ENCODE results near the gene NHLRC4.
"Not testable (repeated sequence)": the region's sequence is repeated elsewhere in the genome, so short reads cannot be mapped to it uniquely, and the experiment has no call there.

Gene NHLRC4

DNA sequence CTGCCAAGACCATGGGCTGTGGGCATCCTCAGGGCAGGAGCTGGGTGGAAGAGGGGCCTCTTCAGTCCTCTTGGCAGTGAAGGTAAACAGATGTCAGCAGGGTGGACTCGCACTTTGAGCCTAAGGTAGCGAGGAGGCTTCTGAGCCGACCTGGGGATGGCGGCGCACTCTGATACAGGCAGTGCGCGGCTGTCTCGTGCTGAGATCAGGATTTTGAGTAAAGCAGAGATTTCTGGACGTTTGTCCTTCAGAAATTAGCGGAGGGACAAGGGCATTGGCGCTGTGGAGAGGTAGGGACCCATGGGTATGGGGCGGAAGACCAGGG is 29.9 kb downstream of the NHLRC4 start:
- DNase-seq (ENCODE audit: low spot score), result no peak

DNA sequence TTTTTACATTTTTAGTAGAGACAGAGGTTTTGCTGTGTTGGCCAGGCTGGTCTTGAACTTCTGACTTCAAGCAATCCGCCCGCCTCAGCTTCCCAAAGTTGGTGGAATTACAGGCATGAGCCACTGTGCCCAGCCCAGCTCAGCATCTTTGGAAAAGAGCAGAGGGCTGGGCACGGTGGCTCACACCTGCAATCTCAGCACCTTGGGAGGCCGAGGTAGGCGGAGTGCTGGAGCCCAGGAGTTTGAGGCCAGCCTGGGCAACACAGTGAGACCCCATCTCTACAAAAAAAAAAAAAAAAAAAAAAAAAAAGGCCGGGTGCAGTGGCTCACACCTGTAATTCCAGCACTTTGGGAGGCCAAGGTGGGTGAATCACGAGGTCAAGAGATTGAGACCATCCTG is 30.9 kb downstream of the NHLRC4 start:
- DNase-seq (ENCODE audit: low spot score), result not testable (repeated sequence)

- DNase-seq (ENCODE audit: low spot score), result no peak
Observed at GRCh38 chr16:598823-599739, 32.3 kb downstream of the NHLRC4 start.

- DNase-seq (ENCODE audit: low spot score), result no peak
Observed at GRCh38 chr16:600781-601180, 34.0 kb downstream of the NHLRC4 start.

GRCh38 chr16:603933-604332 is 37.1 kb downstream of the NHLRC4 start:
- DNase-seq (ENCODE audit: low spot score), result no peak

GRCh38 chr16:606656-607307 is 40.0 kb downstream of the NHLRC4 start:
- no peak for DNase-seq (ENCODE audit: low spot score)

GRCh38 chr16:608019-608418 is 41.2 kb downstream of the NHLRC4 start:
- no peak for DNase-seq (ENCODE audit: low spot score)

DNA sequence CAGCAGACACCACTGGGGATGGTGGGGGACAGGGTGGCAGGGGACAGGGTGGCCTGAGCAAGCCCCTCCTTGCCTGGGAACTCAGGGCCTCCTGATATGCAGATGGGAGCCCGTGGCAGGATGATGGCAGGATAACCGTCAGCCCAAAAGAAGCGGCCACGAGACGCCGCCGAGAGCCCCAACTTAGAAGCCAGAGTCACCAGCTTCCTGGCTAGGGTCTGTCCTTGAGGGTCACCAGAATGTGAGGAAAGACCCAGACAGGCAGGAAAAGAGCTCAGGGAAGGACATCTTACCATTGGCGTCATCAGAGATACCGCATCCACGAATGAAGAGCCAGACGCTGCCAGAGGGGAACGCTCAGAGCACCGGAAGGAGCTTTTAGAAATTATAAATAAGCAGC is 42.5 kb downstream of the NHLRC4 start:
- DNase-seq (ENCODE audit: low spot score), result no peak

DNA sequence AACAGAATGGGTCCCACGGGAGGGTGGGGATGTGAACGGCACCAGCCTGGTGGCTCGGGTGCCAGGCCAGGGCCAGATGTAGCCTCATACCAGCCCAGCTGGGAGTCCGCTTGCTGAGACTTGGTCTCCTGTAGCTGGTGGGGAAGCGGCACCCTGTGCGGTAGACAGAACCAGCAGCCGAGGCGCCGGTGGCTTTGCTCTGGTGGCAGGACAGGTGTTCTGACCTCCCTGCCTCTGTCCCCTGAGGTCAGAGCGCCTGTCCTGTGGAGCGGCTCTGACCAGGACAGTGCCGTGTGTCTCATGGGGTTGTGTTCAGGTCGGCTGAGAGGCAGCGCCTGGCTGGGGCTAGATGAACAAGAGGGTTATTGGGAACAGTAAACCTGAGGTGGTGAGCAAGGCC is 43.2 kb downstream of the NHLRC4 start:
- DNase-seq (ENCODE audit: low spot score), result no peak

- peak; percentile 9 for DNase-seq (ENCODE audit: low spot score)
Observed at GRCh38 chr16:610513-611381, 43.9 kb downstream of the NHLRC4 start.

GRCh38 chr16:615122-615521 is 48.3 kb downstream of the NHLRC4 start:
- DNase-seq (ENCODE audit: low spot score), result no peak

DNA sequence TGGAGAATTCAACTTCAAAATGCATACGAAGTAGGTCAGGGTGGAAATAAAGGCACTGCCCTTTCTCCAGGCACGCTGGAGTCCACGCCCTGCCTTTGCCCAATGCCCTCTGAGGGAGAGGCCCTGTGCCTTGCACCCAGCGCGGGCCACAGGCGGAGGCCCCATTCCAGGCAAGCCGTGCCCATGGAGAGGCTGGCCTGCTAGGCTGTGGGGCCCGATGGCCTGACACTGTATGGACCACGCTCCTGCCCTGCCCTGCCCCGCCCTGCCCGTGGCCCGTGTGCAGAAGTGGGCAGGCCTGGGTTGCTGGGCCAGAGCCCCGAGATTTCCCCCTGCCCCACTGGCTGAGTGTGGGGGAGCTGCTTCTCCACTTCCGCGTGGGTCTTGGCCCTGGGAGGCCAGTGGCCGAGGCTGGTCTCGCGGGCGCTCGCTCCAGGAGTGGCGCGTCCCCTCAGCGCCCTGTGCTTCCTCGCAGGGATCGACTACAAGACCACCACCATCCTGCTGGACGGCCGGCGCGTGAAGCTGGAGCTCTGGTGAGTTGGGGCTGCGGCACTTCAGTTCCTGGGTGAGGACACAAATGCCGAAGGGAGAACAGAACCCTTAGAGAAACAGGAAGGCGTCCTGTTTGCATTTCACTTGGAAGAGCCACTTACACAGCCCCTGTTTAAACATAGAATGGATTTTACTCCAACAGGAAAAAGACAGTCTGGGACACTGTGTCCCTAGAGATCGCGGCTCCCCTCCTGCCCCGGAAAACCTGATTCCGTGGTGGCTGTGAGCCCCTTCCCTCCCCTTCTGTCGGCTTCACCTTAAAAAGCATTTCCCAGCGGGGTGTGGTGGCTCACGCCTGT is 50.2 kb downstream of the NHLRC4 start:
- no peak for DNase-seq (ENCODE audit: low spot score)

DNA sequence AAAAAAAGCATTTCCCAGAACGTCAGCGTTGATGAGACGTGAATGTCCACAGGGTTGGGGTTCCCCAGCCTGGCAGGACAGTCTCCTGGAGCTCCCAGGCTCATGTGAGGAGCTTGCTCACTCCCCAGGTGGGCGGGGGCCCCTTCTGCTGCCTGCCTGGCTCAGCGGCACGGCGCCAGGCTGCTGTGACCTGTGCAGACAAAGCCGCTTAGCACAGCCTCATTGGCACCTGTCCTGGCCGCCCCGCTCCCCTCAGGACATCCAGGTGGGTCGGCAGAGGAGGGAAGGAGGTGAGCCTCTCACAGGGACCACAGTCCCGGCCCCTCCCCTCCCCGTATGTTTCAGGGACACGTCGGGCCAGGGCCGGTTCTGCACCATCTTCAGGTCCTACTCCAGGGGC is 51.0 kb downstream of the NHLRC4 start:
- DNase-seq (ENCODE audit: low spot score), result no peak

Small RNA genes lying within 50 kb of the gene (small RNA-seq; reads per million reads assigned to genes)
- gene MIR3176 (0.24 to 3.9 reads per million in 2 experiments), gene MIR5587 (0.03 to 0.27 reads per million in 2 experiments), gene Z98883.1 (0 to 0.03 reads per million in 2 experiments)
